H1 (cell line): ENCODE measurements around the gene FAT1. TPM values are rescaled to one million over a fixed set of nuclear protein-coding genes. Genes with fewer than 3 reads are reported as not detected.

Experiments
- CTCF ChIA-PET: fragments of 300-600 bp; sonication (Branson Sonifier 250); formaldehyde crosslinking; loops from one replicate; lab custom pipeline; 2021; ENCODE audit not compliant: partially characterized antibody; lab: Charles Lee
- POLR2A ChIA-PET: fragments of 300-600 bp; sonication (Branson Sonifier 250); formaldehyde crosslinking; loops from one replicate; lab custom pipeline; 2021; ENCODE audit warnings: inconsistent platforms; ENCODE audit not compliant: partially characterized antibody; lab: Charles Lee
- DNase-seq, 2 experiments: peaks; one replicate each; pipeline versions ENCODE4 v3.0.0 to v3.0.0-alpha.2; 2010 to 2022; ENCODE audit warnings: low spot score in 2 of 2, low read depth in 1 of 2, mixed read lengths in 1 of 2
- FAIRE-seq: peaks from 2 replicates; lab custom pipeline; 2011; peaks lifted over from hg19 to GRCh38; lab: Jason Lieb, UNC
- H2AFZ ChIP-seq: 2 replicates; pipeline ENCODE4 v1.8.1; 2012; ENCODE audit warnings: low read length, inconsistent platforms
- H2AK5ac ChIP-seq: 2 replicates; pipeline ENCODE4 v1.6.1; 2013; ENCODE audit warnings: low read depth, low read length
- H2BK120ac ChIP-seq: replicated peaks from 2 replicates; pipeline ENCODE3; 2013; ENCODE audit warnings: low read depth, low read length, inconsistent platforms
- H2BK12ac ChIP-seq: 2 replicates; pipeline ENCODE4 v1.6.1; 2013; ENCODE audit warnings: low read depth, low read length
- H2BK15ac ChIP-seq: 2 replicates; pipeline ENCODE4 v1.6.1; 2013; ENCODE audit warnings: low read length
- H2BK20ac ChIP-seq: 2 replicates; pipeline ENCODE4 v1.6.1; 2013; ENCODE audit warnings: low read length
- H2BK5ac ChIP-seq: 2 replicates; pipeline ENCODE4 v1.6.1; 2013; ENCODE audit warnings: low read depth, low read length
- H3K14ac ChIP-seq: 2 replicates; pipeline ENCODE4 v1.6.1; 2013; ENCODE audit warnings: inconsistent platforms; ENCODE audit not compliant: insufficient read length
- H3K18ac ChIP-seq: 2 replicates; pipeline ENCODE4 v1.6.1; 2013; ENCODE audit warnings: low read length; ENCODE audit errors: extremely low read depth
- H3K23ac ChIP-seq: 2 replicates; pipeline ENCODE4 v1.6.1; 2013; ENCODE audit warnings: inconsistent platforms; ENCODE audit not compliant: insufficient read length
- H3K23me2 ChIP-seq: 2 replicates; pipeline ENCODE4 v1.6.1; 2013; ENCODE audit warnings: low read depth, low read length
- H3K27ac ChIP-seq: 2 replicates; pipeline ENCODE4 v1.6.1; 2011; ENCODE audit warnings: low read depth, low read length, inconsistent platforms
- H3K27me3 ChIP-seq, 4 experiments: replicated peaks in 1 of 4; 1 replicate in 1 of 4; 2 replicates in 3 of 4; pipeline versions ENCODE4 v1.6.1 to v1.8.1; 2011 to 2013; ENCODE audit warnings: low read length in 3 of 4, mild to moderate bottlenecking in 3 of 4, inconsistent platforms in 2 of 4, mixed read lengths in 2 of 4, moderate library complexity in 1 of 4; ENCODE audit not compliant: control insufficient read depth in 3 of 4, insufficient read depth in 3 of 4; ENCODE audit errors: extremely low read depth in 1 of 4
- H3K36me3 ChIP-seq, 4 experiments: 2 replicates each; pipeline versions ENCODE4 v1.6.1 to v1.8.1; 2011 to 2013; ENCODE audit warnings: mild to moderate bottlenecking in 4 of 4, low read length in 3 of 4, moderate library complexity in 2 of 4, control low read depth in 1 of 4, inconsistent platforms in 1 of 4; ENCODE audit not compliant: insufficient read depth in 4 of 4, control insufficient read depth in 2 of 4
- H3K4ac ChIP-seq: replicated peaks from 2 replicates; pipeline ENCODE3; 2013; ENCODE audit warnings: low read length, low read depth, mixed read lengths, inconsistent platforms; ENCODE audit not compliant: insufficient read length
- H3K4me1 ChIP-seq, 4 experiments: replicated peaks in 1 of 4; 1 replicate in 1 of 4; 2 replicates in 3 of 4; pipeline versions ENCODE4 v1.6.1 to v1.8.1; 2011 to 2013; ENCODE audit warnings: low read length in 3 of 4, inconsistent platforms in 2 of 4, mixed read lengths in 1 of 4; ENCODE audit not compliant: insufficient read depth in 4 of 4, control insufficient read depth in 3 of 4
- H3K4me2 ChIP-seq, 2 experiments: 2 replicates each; pipeline versions ENCODE4 v1.6.1 to v1.8.1; 2011 to 2013; ENCODE audit warnings: low read depth in 2 of 2, low read length in 2 of 2, control low read depth in 1 of 2, inconsistent platforms in 1 of 2, mild to moderate bottlenecking in 1 of 2; ENCODE audit not compliant: insufficient read depth in 1 of 2
- H3K4me3 ChIP-seq, 4 experiments: fragments of 200-600, 300-600 bp in 1 of 4; sonication (generic), shearing (Covaris generic), sonication (Bioruptor Twin) in 1 of 4; 2 replicates each; pipeline versions ENCODE4 v1.5.1 to v1.8.1; 2011 to 2016; ENCODE audit warnings: low read length in 4 of 4, low read depth in 3 of 4, control low read depth in 2 of 4, inconsistent platforms in 2 of 4, mild to moderate bottlenecking in 2 of 4, mixed read lengths in 1 of 4, moderate library complexity in 1 of 4; ENCODE audit not compliant: insufficient read depth in 2 of 4; ENCODE audit errors: extremely low read depth in 1 of 4
- H3K56ac ChIP-seq: replicated peaks from 2 replicates; pipeline ENCODE3; 2013; ENCODE audit warnings: low read depth, mild to moderate bottlenecking, mixed read lengths, low read length, inconsistent platforms; ENCODE audit not compliant: insufficient read length
- H3K79me1 ChIP-seq: 2 replicates; pipeline ENCODE4 v1.6.1; 2013; ENCODE audit warnings: low read depth, low read length, control low read depth
- H3K79me2 ChIP-seq, 2 experiments: 2 replicates each; pipeline versions ENCODE4 v1.6.1 to v1.8.1; 2012 to 2013; ENCODE audit warnings: low read length in 2 of 2, mild to moderate bottlenecking in 2 of 2, inconsistent platforms in 1 of 2; ENCODE audit not compliant: insufficient read depth in 2 of 2, control insufficient read depth in 1 of 2
- H3K9ac ChIP-seq, 4 experiments: replicated peaks in 1 of 4; 1 replicate in 1 of 4; 2 replicates in 3 of 4; pipeline versions ENCODE4 v1.6.1 to v1.8.1; 2011 to 2013; ENCODE audit warnings: low read depth in 3 of 4, low read length in 3 of 4, control low read depth in 2 of 4, mild to moderate bottlenecking in 2 of 4, moderate library complexity in 2 of 4, inconsistent platforms in 1 of 4; ENCODE audit errors: extremely low read depth in 1 of 4
- H3K9me3 ChIP-seq, 2 experiments: 2 replicates each; pipeline versions ENCODE4 v1.6.1 to v1.8.1; 2012 to 2013; ENCODE audit warnings: mild to moderate bottlenecking in 2 of 2, moderate library complexity in 2 of 2, control low read depth in 1 of 2, inconsistent platforms in 1 of 2, low read depth in 1 of 2, low read length in 1 of 2, mixed read lengths in 1 of 2; ENCODE audit not compliant: insufficient read depth in 2 of 2
- H4K20me1 ChIP-seq, 2 experiments: replicated peaks in 1 of 2; 2 replicates each; pipeline versions ENCODE3 to v1.8.1; 2011 to 2013; ENCODE audit warnings: inconsistent platforms in 2 of 2, low read length in 2 of 2, mild to moderate bottlenecking in 1 of 2; ENCODE audit not compliant: insufficient read depth in 2 of 2, control insufficient read depth in 1 of 2
- H4K5ac ChIP-seq: 2 replicates; pipeline ENCODE4 v1.6.1; 2013; ENCODE audit warnings: low read length, low read depth, mixed read lengths, inconsistent platforms; ENCODE audit not compliant: insufficient read length
- H4K8ac ChIP-seq: 2 replicates; pipeline ENCODE4 v1.8.0; 2013; ENCODE audit warnings: mild to moderate bottlenecking, moderate library complexity, low read length, inconsistent platforms; ENCODE audit not compliant: insufficient read depth; ENCODE audit errors: extremely low read depth
- H4K91ac ChIP-seq: replicated peaks from 2 replicates; pipeline ENCODE3; 2013; ENCODE audit warnings: low read length, mixed read lengths, inconsistent platforms; ENCODE audit not compliant: insufficient read length
- ASH2L ChIP-seq: fragments of 200-600, 300-600 bp; sonication (generic); IDR thresholded peaks from one replicate; pipeline ENCODE4 v1.7.1; 2017; ENCODE audit warnings: low read length
- CBX8 ChIP-seq: fragments of 300-800, 300-1000 bp; sonication (generic); IDR thresholded peaks from 2 replicates; pipeline ENCODE4 v1.7.1; 2016; ENCODE audit warnings: low read depth, low read length, borderline replicate concordance
- CHD2 ChIP-seq: IDR thresholded peaks from 2 replicates; pipeline ENCODE4 v1.6.1; 2012; ENCODE audit warnings: low read length, improper control_type of control experiment
- EP300 ChIP-seq, 2 experiments: IDR thresholded peaks; 1 replicate in 1 of 2; 2 replicates in 1 of 2; pipeline ENCODE4 v1.6.1; 2011 to 2012; ENCODE audit warnings: low read depth in 2 of 2, low read length in 2 of 2, mild to moderate bottlenecking in 2 of 2, borderline replicate concordance in 1 of 2, inconsistent platforms in 1 of 2, moderate library complexity in 1 of 2
- FOSL1 ChIP-seq: IDR thresholded peaks from 2 replicates; pipeline ENCODE4 v1.6.1; 2011; ENCODE audit warnings: mild to moderate bottlenecking, low read depth, low read length, moderate library complexity; ENCODE audit not compliant: insufficient read depth
- HDAC6 ChIP-seq: IDR thresholded peaks from one replicate; pipeline ENCODE4 v1.7.1; 2012; ENCODE audit warnings: low read depth, mild to moderate bottlenecking, inconsistent platforms, low read length, moderate library complexity
- PHF8 ChIP-seq: fragments of 200-600 bp; sonication (generic); conservative IDR thresholded peaks from 2 replicates; pipeline ENCODE4 v1.7.1; 2012; ENCODE audit warnings: low read depth, mild to moderate bottlenecking, inconsistent platforms, low read length, moderate library complexity
- POU5F1 ChIP-seq: IDR thresholded peaks from 2 replicates; pipeline ENCODE4 v1.6.1; 2011; ENCODE audit warnings: low read depth, mild to moderate bottlenecking, low read length, moderate library complexity
- RBBP5 ChIP-seq: IDR thresholded peaks from 2 replicates; pipeline ENCODE4 v1.7.1; 2012; ENCODE audit warnings: low read depth, mild to moderate bottlenecking, inconsistent platforms, low read length, moderate library complexity, borderline replicate concordance
- RFX5 ChIP-seq: IDR thresholded peaks from 2 replicates; pipeline ENCODE4 v1.6.1; 2011; ENCODE audit warnings: low read depth, low read length, improper control_type of control experiment, borderline replicate concordance
- RXRA ChIP-seq: IDR thresholded peaks from 2 replicates; pipeline ENCODE4 v1.6.1; 2011; ENCODE audit warnings: low read depth, mild to moderate bottlenecking, low read length, moderate library complexity; ENCODE audit not compliant: insufficient read depth
- SIX5 ChIP-seq: IDR thresholded peaks from 2 replicates; pipeline ENCODE4 v1.6.1; 2011; ENCODE audit warnings: mild to moderate bottlenecking, low read depth, low read length
- TBP ChIP-seq: IDR thresholded peaks from 2 replicates; pipeline ENCODE4 v1.6.1; 2011; ENCODE audit warnings: low read depth, low read length, improper control_type of control experiment
- YY1 ChIP-seq: IDR thresholded peaks from 2 replicates; pipeline ENCODE4 v1.6.1; 2011; ENCODE audit warnings: low read depth, mild to moderate bottlenecking, low read length
- WGBS, 2 experiments: shearing (Covaris generic) in 1 of 2; methylation state at CpG; one replicate each; pipeline versions ENCODE4 v1.1.6 to v1.1.7; 2013 to 2015; ENCODE audit warnings: low lambda C conversion rate in 2 of 2, mixed read lengths in 2 of 2, inconsistent platforms in 1 of 2, low coverage in 1 of 2, missing lambda C conversion rate in 1 of 2; ENCODE audit not compliant: insufficient replicate concordance in 2 of 2, insufficient coverage in 1 of 2, insufficient read length in 1 of 2; ENCODE audit errors: extremely low coverage in 1 of 2, missing lambda C conversion rate in 1 of 2; 5-methylcytosine and 5-hydroxymethylcytosine counted together
- polyA plus RNA-seq, 7 experiments: library from polyadenylated mRNA; depleted of rRNA in 3 of 7; stranded (reverse) in 5 of 7; unstranded in 2 of 7; fragments of >200 nt in 5 of 7; fragments of 200-250 nt in 2 of 7; gene quantifications; 1 replicate in 5 of 7; 2 replicates in 1 of 7; 4 replicates in 1 of 7; pipeline versions ENCODE4 v1.2.1 to v1.2.3, GENCODE V29; 2011 to 2013; ENCODE audit warnings: missing spikeins in 2 of 7, mixed read lengths in 2 of 7
- total RNA-seq: library from RNA; stranded (reverse); fragmentation: NEBNext Ultra II Directional; extraction: Animal tissue kit (Norgen Biotek cat#: 25700); gene quantifications from 2 replicates; pipeline ENCODE4 v1.2.1, GENCODE V29; 2021
- TF ChIP-seq, protein P1 (sequence below): IDR thresholded peaks from 2 replicates; pipeline ENCODE4 v1.6.1; 2012; ENCODE audit warnings: inconsistent platforms

FAT1 gene
- total and polyA plus RNA-seq, 2 of the 8 experiments (the other 6 are each of a cell fraction or from before 2014, with no cell fraction given): 94.4 to 137 TPM

- H3K9me3 ChIP-seq: no peaks in the 10 kb centered on the region
- peaks cover 0 to 6% of the 10 kb centered on the region in 2 experiments for H4K20me1 ChIP-seq
- no peaks in the 10 kb centered on the region for H3K27me3 ChIP-seq
- ChIA-PET POLR2A (no interaction called here), CTCF (no interaction called here)
- no peak overlapping the region for H3K27ac ChIP-seq
- no peak overlapping the region for H3K4ac ChIP-seq
- no peak overlapping the region for H3K23ac ChIP-seq
- H2AK5ac ChIP-seq: no peak overlapping the region
- H3K4me2 ChIP-seq: no peak overlapping the region
- H3K4me1 ChIP-seq: peaks cover 0 to 10% (median 3%) of the 10 kb centered on the region in 4 experiments; a peak in 4 of 7 replicates
- no peak overlapping the region for H3K9ac ChIP-seq
- peaks cover 3 to 42% (median 10%) of the 10 kb centered on the region in 4 experiments for H3K36me3 ChIP-seq
- H2AFZ ChIP-seq: no peak overlapping the region
- H4K5ac ChIP-seq: no peak overlapping the region
- H3K4me3 ChIP-seq: no peak overlapping the region
- no peak overlapping the region for H2BK20ac ChIP-seq
- H3K79me1 ChIP-seq: peaks cover 2% of the 10 kb centered on the region; the same call in 1 of the 2 replicates
- no peak overlapping the region for H4K91ac ChIP-seq
- H3K56ac ChIP-seq: no peak overlapping the region
- no peak overlapping the region for H4K8ac ChIP-seq
- no peak overlapping the region for H3K14ac ChIP-seq
- no peak overlapping the region for H2BK12ac ChIP-seq
- no peak for DNase-seq
- no peak overlapping the region for H2BK15ac ChIP-seq
- H3K79me2 ChIP-seq: peaks cover 0 to 34% of the 10 kb centered on the region in 2 experiments; a peak in 2 of 4 replicates
- WGBS, 2 experiments: 90% methylated on average over 14 of the region's 14 CpGs; no CpG with 5 or more reads in 1 of the 2 experiments
- no peak overlapping the region for H3K18ac ChIP-seq
- FAIRE-seq: no peak
- H2BK120ac ChIP-seq: no peak overlapping the region
- no peak overlapping the region for H2BK5ac ChIP-seq
- H3K23me2 ChIP-seq: no peaks in the 10 kb centered on the region
- TF ChIP-seq CBX8: no peak
- no peak for TF ChIP-seq SIX5
- no peak for TF ChIP-seq YY1
- TF ChIP-seq PHF8: no peak
- TF ChIP-seq RFX5: no peak
- TF ChIP-seq EP300 (IDR thresholded peaks at IDR 0.05; ENCODE audit: borderline replicate concordance in 1 of 2, low read depth in 2 of 2, low read length in 2 of 2): no peak
- TF ChIP-seq HDAC6: no peak
- no peak for TF ChIP-seq RXRA
- no peak for TF ChIP-seq TBP
- no peak for TF ChIP-seq FOSL1
- TF ChIP-seq, protein P1, sequence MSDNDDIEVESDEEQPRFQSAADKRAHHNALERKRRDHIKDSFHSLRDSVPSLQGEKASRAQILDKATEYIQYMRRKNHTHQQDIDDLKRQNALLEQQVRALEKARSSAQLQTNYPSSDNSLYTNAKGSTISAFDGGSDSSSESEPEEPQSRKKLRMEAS: no peak
- no peak for TF ChIP-seq ASH2L
- no peak for TF ChIP-seq CHD2
- no peak for TF ChIP-seq RBBP5
- no peak for TF ChIP-seq POU5F1
These were observed 63.7 kb downstream of the FAT1 start for GRCh38 chr4:186659935-186660334.
